VCaP (cell line): Measurements from ENCODE around the gene RAB20.
"Not testable (repeated sequence)": the region's sequence is repeated elsewhere in the genome, so short reads cannot be mapped to it uniquely, and the experiment has no call there.

Experiments used
- H3K27ac ChIP-seq: fragments of 450-650 bp; 2 replicates; pipeline ENCODE4 v1.5.1; 2017
- CTCF ChIP-seq: fragments of 450-650 bp; conservative IDR thresholded peaks from 2 replicates; pipeline ENCODE4 v1.5.1; 2017; ENCODE audit warnings: mild to moderate bottlenecking, moderate library complexity

Gene RAB20

GRCh38 chr13:110493613-110494012, 67.9 kb downstream of the RAB20 start:
- TF ChIP-seq CTCF: no peak
- no peak overlapping the region for H3K27ac ChIP-seq

- peak overlapping the region; percentile 2; the same call in 1 of the 2 replicates for H3K27ac ChIP-seq
- no peak for TF ChIP-seq CTCF
Measured at GRCh38 chr13:110492679-110493593, 68.6 kb downstream of the RAB20 start.

GRCh38 chr13:110491869-110492678, 69.4 kb downstream of the RAB20 start:
- H3K27ac ChIP-seq: peak overlapping the region; percentile 2; the same call in 1 of the 2 replicates
- no peak for TF ChIP-seq CTCF

- no peak overlapping the region for H3K27ac ChIP-seq
Measured at GRCh38 chr13:110490009-110490770, 71.3 kb downstream of the RAB20 start.

GRCh38 chr13:110486880-110487279, 74.6 kb downstream of the RAB20 start:
- not testable (repeated sequence) for H3K27ac ChIP-seq

More at GRCh38 chr13:110490009-110490770, 71.3 kb downstream of the RAB20 start:
- TF ChIP-seq CTCF: no peak

GRCh38 chr13:110486061-110486715, 75.3 kb downstream of the RAB20 start:
- no peak for TF ChIP-seq CTCF
- no peak overlapping the region for H3K27ac ChIP-seq

GRCh38 chr13:110485604-110486003, 75.9 kb downstream of the RAB20 start:
- TF ChIP-seq CTCF: no peak
- H3K27ac ChIP-seq: no peak overlapping the region
